ENCODE measurements around the gene ADARB1. TPM values are rescaled to one million over a fixed set of nuclear protein-coding genes. Genes with fewer than 3 reads are reported as not detected.

The ADARB1 gene
- total and polyA plus RNA-seq, 4 experiments from 2014 or later: 4.6 to 50.0 (median 30.9) TPM

- no peak overlapping the region for H3K27ac Mint-ChIP-seq
- H3K27ac ChIP-seq (ENCODE audit: low read depth, low read length): no peak overlapping the region
- H3K4me3 ChIP-seq (ENCODE audit: low read length in 2 of 2): no peak overlapping the region
- no peaks in the 10 kb centered on the region for H3K4me1 Mint-ChIP-seq
- no peaks in the 10 kb centered on the region for H3K36me3 ChIP-seq (ENCODE audit: insufficient read depth, low read length)
- no peaks in the 10 kb centered on the region for H3K36me3 Mint-ChIP-seq
- no peak for DNase-seq
- H3K4me1 ChIP-seq (ENCODE audit: insufficient read depth, low read length): no peaks in the 10 kb centered on the region
- peaks cover 2 to 31% (median 14%) of the 10 kb centered on the region in 8 donors for H3K9me3 Mint-ChIP-seq
- ChIA-PET POLR2A (ENCODE audit: partially characterized antibody) (no interaction called here), CTCF (ENCODE audit: partially characterized antibody) (no interaction called here)
- H3K27me3 Mint-ChIP-seq: peaks cover 9 to 24% of the 10 kb centered on the region in 2 donors
- H3K9me3 ChIP-seq (ENCODE audit: control insufficient read depth in 1 of 2, low read length in 2 of 2): no peaks in the 10 kb centered on the region
- intact Hi-C loops (cut with micrococcal nuclease): no loop called here
- H3K27me3 ChIP-seq (ENCODE audit: insufficient read depth, low read length): peaks cover 7% of the 10 kb centered on the region
- H3K4me3 Mint-ChIP-seq: no peak overlapping the region
These were observed 25.4 kb upstream of the ADARB1 start for GRCh38 chr21:45048968-45049367.

- no peak for DNase-seq
- CTCF ChIA-PET (ENCODE audit: partially characterized antibody): no interaction called here
- peaks cover 2 to 27% (median 14%) of the 10 kb centered on the region in 8 donors for H3K9me3 Mint-ChIP-seq
- H3K27ac Mint-ChIP-seq: no peak overlapping the region
- Histone ChIP-seq H3K4me1 (ENCODE audit: insufficient read depth, low read length) (no peaks in the 10 kb centered on the region), H3K36me3 (ENCODE audit: insufficient read depth, low read length) (no peaks in the 10 kb centered on the region), H3K27me3 (ENCODE audit: insufficient read depth, low read length) (peaks cover 7% of the 10 kb centered on the region), H3K4me3 (ENCODE audit: low read length in 2 of 2) (no peak overlapping the region), H3K27ac (ENCODE audit: low read depth, low read length) (no peak overlapping the region), H3K9me3 (ENCODE audit: control insufficient read depth in 1 of 2, low read length in 2 of 2) (no peaks in the 10 kb centered on the region)
- H3K27me3 Mint-ChIP-seq: peaks cover 3 to 25% of the 10 kb centered on the region in 2 donors
- POLR2A ChIA-PET (ENCODE audit: partially characterized antibody): no interaction called here
- intact Hi-C loops (cut with micrococcal nuclease): no loop called here
- peak overlapping the region in 1 of 8 donors; percentile 27 for H3K4me3 Mint-ChIP-seq
- H3K4me1 Mint-ChIP-seq: peaks cover 0 to 1% (median 0%) of the 10 kb centered on the region in 4 donors
- H3K36me3 Mint-ChIP-seq: no peaks in the 10 kb centered on the region
These were observed 24.6 kb upstream of the ADARB1 start for GRCh38 chr21:45049714-45050344.

GRCh38 chr21:45050345-45050796 lies 24.0 kb upstream of the ADARB1 start:
- no peak overlapping the region for H3K27ac ChIP-seq (ENCODE audit: low read depth, low read length)
- peak overlapping the region in 1 of 8 donors; percentile 27 for H3K4me3 Mint-ChIP-seq
- no peaks in the 10 kb centered on the region for H3K4me1 ChIP-seq (ENCODE audit: insufficient read depth, low read length)
- ChIA-PET CTCF (ENCODE audit: partially characterized antibody) (no interaction called here), POLR2A (ENCODE audit: partially characterized antibody) (no interaction called here)
- intact Hi-C loops (cut with micrococcal nuclease): no loop called here
- peaks cover 3 to 23% of the 10 kb centered on the region in 2 donors for H3K27me3 Mint-ChIP-seq
- peaks cover 0 to 23% (median 13%) of the 10 kb centered on the region in 8 donors for H3K9me3 Mint-ChIP-seq
- H3K4me1 Mint-ChIP-seq: peaks cover 0 to 1% (median 0%) of the 10 kb centered on the region in 4 donors
- H3K36me3 ChIP-seq (ENCODE audit: insufficient read depth, low read length): no peaks in the 10 kb centered on the region
- H3K27me3 ChIP-seq (ENCODE audit: insufficient read depth, low read length): peaks cover 7% of the 10 kb centered on the region
- no peak overlapping the region for H3K27ac Mint-ChIP-seq
- H3K9me3 ChIP-seq (ENCODE audit: control insufficient read depth in 1 of 2, low read length in 2 of 2): no peaks in the 10 kb centered on the region
- no peak for DNase-seq
- H3K36me3 Mint-ChIP-seq: no peaks in the 10 kb centered on the region
- no peak overlapping the region for H3K4me3 ChIP-seq (ENCODE audit: low read length in 2 of 2)

GRCh38 chr21:45050797-45051489 lies 23.4 kb upstream of the ADARB1 start:
- Mint-ChIP-seq H3K27ac (no peak overlapping the region), H3K9me3 (peaks cover 0 to 20% (median 13%) of the 10 kb centered on the region in 8 donors), H3K4me3 (no peak overlapping the region), H3K4me1 (peaks cover 0 to 1% (median 0%) of the 10 kb centered on the region in 4 donors), H3K36me3 (no peaks in the 10 kb centered on the region), H3K27me3 (peaks cover 3 to 21% of the 10 kb centered on the region in 2 donors)
- Histone ChIP-seq H3K27me3 (ENCODE audit: insufficient read depth, low read length) (peaks cover 7% of the 10 kb centered on the region), H3K9me3 (ENCODE audit: control insufficient read depth in 1 of 2, low read length in 2 of 2) (no peaks in the 10 kb centered on the region), H3K36me3 (ENCODE audit: insufficient read depth, low read length) (no peaks in the 10 kb centered on the region), H3K4me3 (ENCODE audit: low read length in 2 of 2) (no peak overlapping the region), H3K4me1 (ENCODE audit: insufficient read depth, low read length) (no peaks in the 10 kb centered on the region), H3K27ac (ENCODE audit: low read depth, low read length) (no peak overlapping the region)
- ChIA-PET CTCF (ENCODE audit: partially characterized antibody) (interaction anchor here (0.8 to 1.0 kb wide), 2 partner anchors 16 to 77 kb away, joined by 3 read pairs; no protein-coding TSS in a partner anchor), POLR2A (ENCODE audit: partially characterized antibody) (no interaction called here)
- DNase-seq: no peak
- intact Hi-C loops (cut with micrococcal nuclease): no loop called here

DNA sequence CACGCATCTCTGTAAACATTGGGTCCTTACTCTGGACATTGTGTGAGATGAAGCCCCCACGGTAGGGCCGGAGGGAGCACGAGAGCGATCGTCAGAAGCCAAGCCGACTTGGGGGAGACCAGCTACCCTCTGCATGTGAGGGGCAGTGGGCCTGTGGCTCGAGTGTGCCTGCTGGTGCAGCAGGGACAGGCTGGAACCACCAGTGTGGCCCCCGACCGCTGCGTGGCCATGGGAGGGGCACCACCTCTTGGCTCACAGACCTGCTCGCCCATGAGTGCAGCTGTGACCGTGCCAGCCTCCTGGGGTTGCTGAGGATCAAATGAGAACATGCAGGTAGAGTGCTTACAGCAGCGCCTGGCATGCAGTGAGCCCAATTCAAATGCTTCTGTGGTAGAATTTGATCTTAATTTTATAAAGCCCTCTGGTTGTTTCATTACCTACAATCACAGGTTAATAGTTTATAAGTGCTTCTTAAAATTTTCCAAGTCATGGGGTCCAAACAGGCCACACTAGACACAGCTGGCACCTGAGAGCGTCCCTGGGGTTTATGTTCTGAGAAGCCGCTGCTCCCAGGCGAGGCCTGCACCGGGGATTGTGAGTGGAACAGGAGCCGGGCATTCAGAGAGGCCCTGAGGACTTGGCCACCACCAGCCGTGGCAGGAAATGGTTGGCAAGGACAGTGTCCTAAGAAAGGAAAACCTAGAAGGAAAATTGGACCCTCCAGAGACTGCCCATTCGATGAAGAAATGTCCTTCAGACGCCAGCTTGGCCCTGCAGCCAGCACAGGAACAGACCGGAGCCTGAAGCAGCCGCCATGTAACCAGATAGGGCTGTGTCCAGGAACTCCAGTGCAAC lies 22.6 kb upstream of the ADARB1 start:
- peaks cover 3 to 22% of the 10 kb centered on the region in 2 donors for H3K27me3 Mint-ChIP-seq
- no peaks in the 10 kb centered on the region for H3K36me3 ChIP-seq (ENCODE audit: insufficient read depth, low read length)
- POLR2A ChIA-PET (ENCODE audit: partially characterized antibody): no interaction called here
- H3K9me3 ChIP-seq (ENCODE audit: control insufficient read depth in 1 of 2, low read length in 2 of 2): no peaks in the 10 kb centered on the region
- H3K27ac ChIP-seq (ENCODE audit: low read depth, low read length): no peak overlapping the region
- CTCF ChIA-PET (ENCODE audit: partially characterized antibody): interaction anchor here (0.8 to 3.8 kb wide), 3 partner anchors 15 to 86 kb away, joined by 3 to 18 read pairs (median 3); no protein-coding TSS in a partner anchor
- peaks cover 0 to 14% (median 9%) of the 10 kb centered on the region in 8 donors for H3K9me3 Mint-ChIP-seq
- no peak for DNase-seq
- intact Hi-C loops (cut with micrococcal nuclease): no loop called here
- no peaks in the 10 kb centered on the region for H3K36me3 Mint-ChIP-seq
- peaks cover 0 to 1% (median 0%) of the 10 kb centered on the region in 4 donors for H3K4me1 Mint-ChIP-seq
- no peak overlapping the region for H3K4me3 Mint-ChIP-seq
- H3K4me3 ChIP-seq (ENCODE audit: low read length in 2 of 2): no peak overlapping the region
- H3K4me1 ChIP-seq (ENCODE audit: insufficient read depth, low read length): no peaks in the 10 kb centered on the region
- no peak overlapping the region for H3K27ac Mint-ChIP-seq
- H3K27me3 ChIP-seq (ENCODE audit: insufficient read depth, low read length): peaks cover 7% of the 10 kb centered on the region

GRCh38 chr21:45052960-45053359 lies 21.4 kb upstream of the ADARB1 start:
- Histone ChIP-seq H3K9me3 (ENCODE audit: control insufficient read depth in 1 of 2, low read length in 2 of 2) (no peaks in the 10 kb centered on the region), H3K4me1 (ENCODE audit: insufficient read depth, low read length) (no peaks in the 10 kb centered on the region), H3K27ac (ENCODE audit: low read depth, low read length) (no peak overlapping the region), H3K27me3 (ENCODE audit: insufficient read depth, low read length) (peaks cover 7% of the 10 kb centered on the region), H3K4me3 (ENCODE audit: low read length in 2 of 2) (no peak overlapping the region), H3K36me3 (ENCODE audit: insufficient read depth, low read length) (no peaks in the 10 kb centered on the region)
- CTCF ChIA-PET (ENCODE audit: partially characterized antibody): interaction anchor here (3.8 kb wide), 1 partner anchor 85 kb away, joined by 18 read pairs; no protein-coding TSS in a partner anchor
- Mint-ChIP-seq H3K4me3 (no peak overlapping the region), H3K36me3 (no peaks in the 10 kb centered on the region), H3K27ac (no peak overlapping the region), H3K4me1 (peaks cover 0 to 1% (median 0%) of the 10 kb centered on the region in 4 donors), H3K27me3 (peaks cover 7 to 25% of the 10 kb centered on the region in 2 donors), H3K9me3 (peaks cover 0 to 5% (median 0%) of the 10 kb centered on the region in 8 donors)
- intact Hi-C loops (cut with micrococcal nuclease): no loop called here
- DNase-seq: no peak
- POLR2A ChIA-PET (ENCODE audit: partially characterized antibody): no interaction called here
